T-cell (primary cell): ENCODE results near the gene PHKB. TPM values are rescaled to one million over a fixed set of nuclear protein-coding genes. Genes with fewer than 3 reads are reported as not detected.
"Not testable (repeated sequence)": the region's sequence is repeated elsewhere in the genome, so short reads cannot be mapped to it uniquely, and the experiment has no call there.

Source experiments
- ATAC-seq, 4 experiments: fragments of 200-7000 bp in 3 of 4; fragments of 150-1000 bp in 1 of 4; cut with Tn5 transposase; replicated peaks in 1 of 4; 1 replicate in 3 of 4; 2 replicates in 1 of 4; pipeline ENCODE4 v1.10.0; 2021; ENCODE audit warnings: moderate library complexity in 3 of 4, mild to moderate bottlenecking in 2 of 4, moderate number of reproducible peaks in 1 of 4
- CTCF ChIA-PET, 2 donors: fragments of 300-600 bp; sonication (Branson Sonifier 250); formaldehyde crosslinking; loops; one replicate each; lab custom pipeline; 2022; ENCODE audit warnings: antibody characterized with exemption in 2 of 2; lab: Charles Lee
- POLR2A ChIA-PET, 2 donors: fragments of 300-600 bp; sonication (Branson Sonifier 250); formaldehyde crosslinking; loops; one replicate each; lab custom pipeline; 2022; ENCODE audit warnings: antibody characterized with exemption in 2 of 2; lab: Charles Lee
- DNase-seq, 35 experiments: peaks; one replicate each; pipeline versions ENCODE4 v3.0.0 to v3.0.0-alpha.2; 2013 to 2023
- H3K27ac ChIP-seq: one replicate; pipeline ENCODE4 v1.5.1; 2013; ENCODE audit warnings: low read length
- H3K27me3 ChIP-seq, 2 experiments: replicated peaks in 1 of 2; 1 replicate in 1 of 2; 2 replicates in 1 of 2; pipeline versions ENCODE4 v1.6.1 to v1.7.0; 2013; ENCODE audit warnings: low read length in 1 of 2, mixed read lengths in 1 of 2; ENCODE audit not compliant: control insufficient read depth in 2 of 2, insufficient read depth in 2 of 2; ENCODE audit errors: extremely low read depth in 1 of 2
- H3K36me3 ChIP-seq, 2 donors: 1 replicate in 1 of 2; 2 replicates in 1 of 2; pipeline versions ENCODE4 v1.6.1 to v1.7.0; 2013; ENCODE audit warnings: low read length in 1 of 2; ENCODE audit not compliant: control insufficient read depth in 2 of 2, insufficient read depth in 1 of 2; ENCODE audit errors: extremely low read depth in 1 of 2
- H3K4me1 ChIP-seq, 2 experiments: 1 replicate in 1 of 2; 2 replicates in 1 of 2; pipeline versions ENCODE4 v1.6.1 to v1.7.0; 2013; ENCODE audit warnings: low read length in 2 of 2, mixed read lengths in 1 of 2; ENCODE audit not compliant: insufficient read depth in 2 of 2, control insufficient read depth in 1 of 2; ENCODE audit errors: extremely low read depth in 1 of 2
- H3K4me3 ChIP-seq, 2 donors: 1 replicate in 1 of 2; 2 replicates in 1 of 2; pipeline versions ENCODE4 v1.5.1 to v1.7.0; 2013; ENCODE audit warnings: mild to moderate bottlenecking in 2 of 2, low read length in 1 of 2, moderate library complexity in 1 of 2; ENCODE audit not compliant: control insufficient read depth in 1 of 2; ENCODE audit errors: extremely low read depth in 1 of 2
- H3K9me3 ChIP-seq: 2 replicates; pipeline ENCODE4 v1.7.0; 2013
- H3K27ac Mint-ChIP-seq, 2 donors: one replicate each; pipeline ENCODE4 v1.8.0; 2020 to 2021; ENCODE audit warnings: mild to moderate bottlenecking in 2 of 2, mixed read lengths in 2 of 2
- H3K27me3 Mint-ChIP-seq, 2 donors: one replicate each; pipeline ENCODE4 v1.8.0; 2021 to 2022; ENCODE audit warnings: mixed read lengths in 2 of 2
- H3K36me3 Mint-ChIP-seq: one replicate; pipeline ENCODE4 v1.8.0; 2021; ENCODE audit warnings: mixed read lengths
- H3K4me1 Mint-ChIP-seq, 3 donors: one replicate each; pipeline ENCODE4 v1.8.0; 2020 to 2022; ENCODE audit warnings: mixed read lengths in 3 of 3, mild to moderate bottlenecking in 1 of 3
- H3K4me3 Mint-ChIP-seq, 3 donors: one replicate each; pipeline ENCODE4 v1.8.0; 2020 to 2022; ENCODE audit warnings: mild to moderate bottlenecking in 3 of 3, mixed read lengths in 3 of 3, moderate library complexity in 3 of 3
- H3K9me3 Mint-ChIP-seq, 3 donors: one replicate each; pipeline ENCODE4 v1.8.0; 2020 to 2022; ENCODE audit warnings: mixed read lengths in 3 of 3
- WGBS: methylation state at CpG from one replicate; pipeline ENCODE4 v1.1.5; 2013; ENCODE audit warnings: missing lambda C conversion rate; ENCODE audit not compliant: insufficient coverage; 5-methylcytosine and 5-hydroxymethylcytosine counted together
- total RNA-seq, 35 experiments: library from RNA in 6 of 35; stranded (reverse) in 6 of 35; fragments of 120-200 nt in 1 of 35; gene quantifications; one replicate each; pipeline versions ENCODE4 v1.2.1 to v1.2.4 and lab custom pipeline; 2013 to 2026

Gene PHKB
- total RNA-seq, 5 donors from 2014 or later (not counting 1 experiment from before 2014, with no cell fraction given), result 40.6 to 67.5 (median 48.8) TPM

DNA sequence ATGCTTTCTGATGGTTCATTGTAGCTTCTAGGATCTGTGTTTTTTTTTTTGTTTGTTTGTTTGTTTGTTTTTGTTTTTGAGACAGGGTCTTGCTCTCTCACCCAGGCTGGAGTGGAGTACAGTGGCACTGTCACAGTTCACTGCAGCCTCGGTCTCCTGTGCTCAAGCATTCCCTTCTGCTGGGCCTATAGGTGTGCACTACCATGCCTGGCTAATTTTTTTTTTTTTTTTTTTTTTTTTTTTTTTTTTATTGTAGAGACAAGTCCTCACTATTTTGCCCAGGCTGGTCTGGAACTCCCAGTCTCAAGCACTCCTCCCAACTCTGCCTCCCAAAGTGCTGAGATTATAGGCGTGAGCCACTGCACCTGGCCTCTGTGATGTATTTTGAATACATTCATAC is 11.9 kb downstream of the PHKB start:
- POLR2A ChIA-PET, H3K4me1 ChIP-seq, H3K9me3 Mint-ChIP-seq, H3K4me3 ChIP-seq, H3K27ac Mint-ChIP-seq, DNase-seq, CTCF ChIA-PET, H3K27ac ChIP-seq, H3K9me3 ChIP-seq, H3K27me3 ChIP-seq, H3K4me3 Mint-ChIP-seq, H3K27me3 Mint-ChIP-seq, ATAC-seq, H3K36me3 ChIP-seq: not testable (repeated sequence)
- peaks cover 20 to 41% (median 32%) of the 10 kb centered on the region in 3 donors for H3K4me1 Mint-ChIP-seq
- WGBS, result no CpG with 5 or more reads among the region's 2 CpGs
- H3K36me3 Mint-ChIP-seq, result peaks cover 30% of the 10 kb centered on the region

DNA sequence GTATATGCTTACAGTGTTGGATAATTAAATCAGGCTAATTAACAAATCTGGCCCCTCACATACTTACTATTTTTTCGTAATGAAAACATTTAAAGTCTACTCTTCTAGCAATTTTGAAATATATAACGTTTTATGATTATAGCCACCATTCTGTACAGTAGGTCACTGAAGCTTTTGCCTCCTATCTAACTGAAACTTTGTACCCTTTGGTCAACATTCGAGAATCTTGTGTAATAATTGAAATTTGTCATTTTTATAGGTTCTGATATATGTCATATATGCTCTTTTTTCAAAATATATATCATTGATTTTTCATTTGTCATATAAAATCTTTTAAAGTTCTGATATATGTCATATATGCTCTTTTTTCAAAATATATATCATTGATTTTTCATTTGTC is 12.7 kb downstream of the PHKB start:
- no peak overlapping the region for H3K27ac Mint-ChIP-seq
- ATAC-seq, result no peak
- peaks cover 19 to 39% (median 29%) of the 10 kb centered on the region in 3 donors for H3K4me1 Mint-ChIP-seq
- H3K9me3 ChIP-seq, result no peaks in the 10 kb centered on the region
- H3K4me3 ChIP-seq, result no peak overlapping the region
- no peaks in the 10 kb centered on the region for H3K27me3 Mint-ChIP-seq
- H3K4me1 ChIP-seq, result no peaks in the 10 kb centered on the region
- H3K9me3 Mint-ChIP-seq, result no peaks in the 10 kb centered on the region
- peaks cover 0 to 4% of the 10 kb centered on the region in 2 donors for H3K36me3 ChIP-seq
- peaks cover 26% of the 10 kb centered on the region for H3K36me3 Mint-ChIP-seq
- H3K27ac ChIP-seq, result no peak overlapping the region
- ChIA-PET CTCF (no interaction called here), POLR2A (no interaction called here)
- DNase-seq, result no peak
- no CpG with 5 or more reads among the region's 3 CpGs for WGBS
- H3K27me3 ChIP-seq, result no peaks in the 10 kb centered on the region
- H3K4me3 Mint-ChIP-seq, result no peak overlapping the region

DNA sequence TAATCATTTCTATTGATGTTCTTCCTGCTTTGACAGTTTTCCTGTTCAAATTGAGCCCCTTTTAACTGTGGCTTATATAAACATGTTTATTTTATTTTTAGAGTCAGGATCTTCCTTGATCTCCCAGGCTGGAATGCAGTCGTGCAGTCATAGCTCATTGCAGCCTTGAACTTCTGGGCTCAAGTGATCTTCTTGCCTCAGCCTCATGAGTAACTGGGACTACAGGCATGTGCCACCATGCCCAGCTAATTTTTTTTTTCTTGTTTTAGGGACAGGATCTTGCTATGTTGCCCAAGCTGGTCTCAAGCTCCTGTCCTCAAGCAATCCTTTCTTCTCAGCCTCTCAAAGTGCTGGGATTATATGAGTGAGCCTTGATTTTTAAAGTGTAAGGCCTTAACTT is 14.7 kb downstream of the PHKB start:
- Mint-ChIP-seq H3K4me3 (no peak overlapping the region), H3K27ac (no peak overlapping the region), H3K4me1 (peaks cover 32 to 43% (median 36%) of the 10 kb centered on the region in 3 donors), H3K36me3 (peaks cover 28% of the 10 kb centered on the region), H3K9me3 (no peaks in the 10 kb centered on the region), H3K27me3 (no peaks in the 10 kb centered on the region)
- H3K27ac ChIP-seq, result no peak overlapping the region
- H3K4me3 ChIP-seq, result no peak overlapping the region
- ChIA-PET CTCF (interaction anchor here in 1 of 2 donors (0.6 to 0.7 kb wide), 3 partner anchors 26 to 43 kb away, joined by 3 read pairs; no protein-coding TSS in a partner anchor), POLR2A (no interaction called here)
- H3K4me1 ChIP-seq, result no peaks in the 10 kb centered on the region
- H3K27me3 ChIP-seq, result no peaks in the 10 kb centered on the region
- DNase-seq (no peak), ATAC-seq (no peak)
- H3K36me3 ChIP-seq, result no peaks in the 10 kb centered on the region
- 86% methylated on average over 1 of the region's 1 CpG for WGBS
- no peaks in the 10 kb centered on the region for H3K9me3 ChIP-seq

DNA sequence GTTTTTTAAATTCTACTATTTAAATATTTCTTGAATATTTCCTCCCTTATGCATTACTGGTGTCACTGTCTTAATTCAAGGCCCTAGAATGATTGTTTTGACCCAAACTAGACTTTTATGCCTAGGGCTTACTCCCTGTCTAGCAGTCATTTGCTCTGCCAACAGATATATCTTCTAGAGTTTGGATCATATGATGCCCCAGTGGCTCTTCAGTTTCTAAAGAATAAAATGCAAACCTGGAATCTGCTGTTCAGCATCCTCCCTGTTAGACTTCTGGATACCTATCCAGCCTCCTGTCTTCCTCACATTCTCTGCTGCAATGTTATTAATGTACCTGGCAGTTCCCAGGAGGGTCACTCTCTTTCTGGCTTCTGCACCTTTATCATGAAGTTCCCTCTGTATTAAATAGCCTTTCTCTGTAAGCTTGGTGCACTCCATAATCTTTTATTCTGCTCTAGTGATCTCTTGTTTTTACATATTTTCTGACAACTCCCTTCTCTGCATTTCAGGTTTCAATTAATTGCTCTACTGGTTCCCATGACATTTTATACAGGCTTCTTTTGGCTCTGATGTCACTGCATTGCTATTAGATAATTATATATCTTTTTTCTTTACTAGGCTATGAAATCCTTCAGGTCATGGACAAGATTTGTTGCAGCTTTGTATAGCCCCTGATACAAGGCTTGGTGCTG is 15.7 kb downstream of the PHKB start:
- ChIA-PET CTCF (no interaction called here), POLR2A (no interaction called here)
- peaks cover 22% of the 10 kb centered on the region for H3K36me3 Mint-ChIP-seq

DNA sequence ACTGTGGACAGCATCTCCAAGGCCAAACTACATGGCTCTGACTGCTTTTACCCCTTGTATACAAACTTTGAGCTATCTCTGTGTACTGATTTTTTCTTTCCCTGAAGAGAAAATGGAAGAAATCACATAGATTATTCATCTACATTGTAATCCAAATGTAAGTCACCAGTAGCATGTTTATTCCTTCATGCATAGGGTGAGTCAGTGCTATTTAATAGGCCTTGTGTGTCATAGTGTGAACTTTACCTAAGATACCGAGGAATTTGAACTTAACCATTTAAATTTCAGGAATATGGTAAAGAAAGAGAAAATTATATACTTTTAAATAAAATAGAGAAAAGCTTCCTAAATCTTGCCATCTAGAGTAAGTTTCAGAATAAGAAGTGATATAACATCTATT is 16.5 kb downstream of the PHKB start:
- DNase-seq, result no peak
- H3K27ac ChIP-seq, result no peak overlapping the region
- Mint-ChIP-seq H3K4me1 (peaks cover 35 to 47% (median 39%) of the 10 kb centered on the region in 3 donors), H3K36me3 (peaks cover 19% of the 10 kb centered on the region), H3K9me3 (no peaks in the 10 kb centered on the region), H3K27me3 (no peaks in the 10 kb centered on the region), H3K27ac (no peak overlapping the region), H3K4me3 (no peak overlapping the region)
- no peak for ATAC-seq
- H3K27me3 ChIP-seq, result no peaks in the 10 kb centered on the region
- ChIA-PET POLR2A (no interaction called here), CTCF (interaction anchor here in 1 of 2 donors (0.7 kb wide), 1 partner anchor 9 kb away, joined by 3 read pairs; no protein-coding TSS in a partner anchor)
- no peak overlapping the region for H3K4me3 ChIP-seq
- WGBS, result no CpG with 5 or more reads among the region's 1 CpG
- H3K36me3 ChIP-seq, result no peaks in the 10 kb centered on the region
- no peaks in the 10 kb centered on the region for H3K4me1 ChIP-seq
- H3K9me3 ChIP-seq, result no peaks in the 10 kb centered on the region

More for the DNA sequence above, 15.7 kb downstream of the PHKB start:
- Mint-ChIP-seq H3K4me3 (no peak overlapping the region), H3K27me3 (no peaks in the 10 kb centered on the region), H3K27ac (no peak overlapping the region), H3K4me1 (peaks cover 37 to 47% (median 37%) of the 10 kb centered on the region in 3 donors), H3K9me3 (no peaks in the 10 kb centered on the region)
- ATAC-seq (no peak), DNase-seq (no peak)
- H3K4me1 ChIP-seq, result no peaks in the 10 kb centered on the region
- H3K27me3 ChIP-seq, result no peaks in the 10 kb centered on the region
- H3K9me3 ChIP-seq, result no peaks in the 10 kb centered on the region
- no peak overlapping the region for H3K27ac ChIP-seq
- no peaks in the 10 kb centered on the region for H3K36me3 ChIP-seq
- H3K4me3 ChIP-seq, result no peak overlapping the region

DNA sequence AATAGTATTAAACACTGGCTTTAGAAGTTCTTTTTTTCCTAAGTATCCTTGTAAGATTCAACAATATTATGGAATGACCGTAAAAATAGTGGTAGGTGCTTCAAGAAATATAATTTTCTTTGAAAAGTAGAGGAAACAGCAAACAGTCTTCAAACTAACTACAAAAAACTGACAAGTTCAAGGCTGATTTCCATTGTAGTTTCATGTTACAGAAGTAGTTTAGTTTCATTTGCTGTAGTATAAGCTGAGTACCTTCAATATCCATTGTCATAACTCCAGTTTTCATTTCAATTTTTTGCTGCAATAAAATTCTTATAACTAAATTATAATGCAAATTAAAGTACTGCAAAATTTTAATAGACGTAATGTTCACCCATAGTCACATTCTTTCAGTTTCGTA is 19.3 kb downstream of the PHKB start:
- Histone ChIP-seq H3K4me1 (no peaks in the 10 kb centered on the region), H3K27ac (no peak overlapping the region), H3K27me3 (no peaks in the 10 kb centered on the region), H3K4me3 (no peak overlapping the region), H3K9me3 (no peaks in the 10 kb centered on the region), H3K36me3 (no peaks in the 10 kb centered on the region)
- H3K36me3 Mint-ChIP-seq, result peaks cover 26% of the 10 kb centered on the region
- no CpG with 5 or more reads among the region's 3 CpGs for WGBS
- DNase-seq, result no peak
- peaks cover 46 to 56% (median 47%) of the 10 kb centered on the region in 3 donors for H3K4me1 Mint-ChIP-seq
- ChIA-PET POLR2A (no interaction called here), CTCF (interaction anchor here in 1 of 2 donors (0.5 kb wide), 1 partner anchor 365 kb away, joined by 3 read pairs; no protein-coding TSS in a partner anchor)
- no peak overlapping the region for H3K27ac Mint-ChIP-seq
- H3K4me3 Mint-ChIP-seq, result no peak overlapping the region
- no peaks in the 10 kb centered on the region for H3K27me3 Mint-ChIP-seq
- no peak for ATAC-seq
- H3K9me3 Mint-ChIP-seq, result no peaks in the 10 kb centered on the region
